ENCODE measurements around the gene SLC12A7.

SLC12A7 gene

GRCh38 chr5:1056611-1057484, 55.0 kb downstream of the SLC12A7 start:
- no peak overlapping the region for H3K27ac ChIP-seq (ENCODE audit: insufficient read depth, low read depth, low read length, poor library complexity, severe bottlenecking)
- no peak overlapping the region for H3K4me3 ChIP-seq (ENCODE audit: insufficient read depth, low read depth, low read length)
- 91 to 92% methylated on average over 27 of the region's 27 CpGs for WGBS, 2 experiments
- no peaks in the 10 kb centered on the region for H3K4me1 ChIP-seq (ENCODE audit: control insufficient read depth, insufficient read depth, low read length)
- H3K9me3 ChIP-seq (ENCODE audit: control insufficient read depth, low read length): no peaks in the 10 kb centered on the region
- H3K27me3 ChIP-seq (ENCODE audit: control insufficient read depth, insufficient read depth, low read length, poor library complexity, severe bottlenecking): no peaks in the 10 kb centered on the region
- peaks cover 18% of the 10 kb centered on the region for H3K36me3 ChIP-seq (ENCODE audit: control insufficient read depth, insufficient read depth, low read length)

GRCh38 chr5:1055896-1056610, 55.8 kb downstream of the SLC12A7 start:
- no peaks in the 10 kb centered on the region for H3K4me1 ChIP-seq (ENCODE audit: control insufficient read depth, insufficient read depth, low read length)
- H3K4me3 ChIP-seq (ENCODE audit: insufficient read depth, low read depth, low read length): no peak overlapping the region
- no peaks in the 10 kb centered on the region for H3K9me3 ChIP-seq (ENCODE audit: control insufficient read depth, low read length)
- no peaks in the 10 kb centered on the region for H3K27me3 ChIP-seq (ENCODE audit: control insufficient read depth, insufficient read depth, low read length, poor library complexity, severe bottlenecking)
- H3K36me3 ChIP-seq (ENCODE audit: control insufficient read depth, insufficient read depth, low read length): peaks cover 18% of the 10 kb centered on the region
- no peak overlapping the region for H3K27ac ChIP-seq (ENCODE audit: insufficient read depth, low read depth, low read length, poor library complexity, severe bottlenecking)
- 94 to 95% methylated on average over 39 of the region's 39 CpGs for WGBS, 2 experiments

- Histone ChIP-seq H3K36me3 (ENCODE audit: control insufficient read depth, insufficient read depth, low read length) (peaks cover 18% of the 10 kb centered on the region), H3K4me1 (ENCODE audit: control insufficient read depth, insufficient read depth, low read length) (no peaks in the 10 kb centered on the region), H3K9me3 (ENCODE audit: control insufficient read depth, low read length) (no peaks in the 10 kb centered on the region), H3K27me3 (ENCODE audit: control insufficient read depth, insufficient read depth, low read length, poor library complexity, severe bottlenecking) (no peaks in the 10 kb centered on the region), H3K4me3 (ENCODE audit: insufficient read depth, low read depth, low read length) (no peak overlapping the region), H3K27ac (ENCODE audit: insufficient read depth, low read depth, low read length, poor library complexity, severe bottlenecking) (no peak overlapping the region)
- WGBS, 2 experiments: 93% methylated on average over 39 of the region's 39 CpGs
Observed at GRCh38 chr5:1054799-1055775, 56.8 kb downstream of the SLC12A7 start.

- 94% methylated on average over 39 of the region's 39 CpGs for WGBS, 2 experiments
- H3K4me1 ChIP-seq (ENCODE audit: control insufficient read depth, insufficient read depth, low read length): no peaks in the 10 kb centered on the region
Observed at GRCh38 chr5:1054018-1054798, 57.7 kb downstream of the SLC12A7 start.

GRCh38 chr5:1053391-1054017, 58.4 kb downstream of the SLC12A7 start:
- Histone ChIP-seq H3K36me3 (ENCODE audit: control insufficient read depth, insufficient read depth, low read length) (peaks cover 11% of the 10 kb centered on the region), H3K27me3 (ENCODE audit: control insufficient read depth, insufficient read depth, low read length, poor library complexity, severe bottlenecking) (no peaks in the 10 kb centered on the region), H3K4me3 (ENCODE audit: insufficient read depth, low read depth, low read length) (no peak overlapping the region), H3K9me3 (ENCODE audit: control insufficient read depth, low read length) (no peaks in the 10 kb centered on the region), H3K4me1 (ENCODE audit: control insufficient read depth, insufficient read depth, low read length) (no peaks in the 10 kb centered on the region), H3K27ac (ENCODE audit: insufficient read depth, low read depth, low read length, poor library complexity, severe bottlenecking) (no peak overlapping the region)
- WGBS, 2 experiments: 95% methylated on average over 32 of the region's 32 CpGs

More at GRCh38 chr5:1054018-1054798, 57.7 kb downstream of the SLC12A7 start:
- no peaks in the 10 kb centered on the region for H3K9me3 ChIP-seq (ENCODE audit: control insufficient read depth, low read length)
- H3K4me3 ChIP-seq (ENCODE audit: insufficient read depth, low read depth, low read length): no peak overlapping the region
- H3K27ac ChIP-seq (ENCODE audit: insufficient read depth, low read depth, low read length, poor library complexity, severe bottlenecking): no peak overlapping the region
- H3K36me3 ChIP-seq (ENCODE audit: control insufficient read depth, insufficient read depth, low read length): peaks cover 14% of the 10 kb centered on the region
- H3K27me3 ChIP-seq (ENCODE audit: control insufficient read depth, insufficient read depth, low read length, poor library complexity, severe bottlenecking): no peaks in the 10 kb centered on the region

GRCh38 chr5:1052641-1053390, 59.0 kb downstream of the SLC12A7 start:
- Histone ChIP-seq H3K36me3 (ENCODE audit: control insufficient read depth, insufficient read depth, low read length) (peaks cover 11% of the 10 kb centered on the region), H3K9me3 (ENCODE audit: control insufficient read depth, low read length) (no peaks in the 10 kb centered on the region)
- WGBS, 2 experiments: 95% methylated on average over 29 of the region's 29 CpGs

GRCh38 chr5:1052076-1052475, 59.8 kb downstream of the SLC12A7 start:
- H3K9me3 ChIP-seq (ENCODE audit: control insufficient read depth, low read length): no peaks in the 10 kb centered on the region
- 94 to 96% methylated on average over 17 of the region's 17 CpGs for WGBS, 2 experiments
- no peak overlapping the region for H3K27ac ChIP-seq (ENCODE audit: insufficient read depth, low read depth, low read length, poor library complexity, severe bottlenecking)
- H3K27me3 ChIP-seq (ENCODE audit: control insufficient read depth, insufficient read depth, low read length, poor library complexity, severe bottlenecking): no peaks in the 10 kb centered on the region
- H3K4me1 ChIP-seq (ENCODE audit: control insufficient read depth, insufficient read depth, low read length): no peaks in the 10 kb centered on the region
- H3K36me3 ChIP-seq (ENCODE audit: control insufficient read depth, insufficient read depth, low read length): peaks cover 6% of the 10 kb centered on the region
- H3K4me3 ChIP-seq (ENCODE audit: insufficient read depth, low read depth, low read length): no peak overlapping the region

More at GRCh38 chr5:1052641-1053390, 59.0 kb downstream of the SLC12A7 start:
- no peak overlapping the region for H3K4me3 ChIP-seq (ENCODE audit: insufficient read depth, low read depth, low read length)
- no peak overlapping the region for H3K27ac ChIP-seq (ENCODE audit: insufficient read depth, low read depth, low read length, poor library complexity, severe bottlenecking)
- H3K27me3 ChIP-seq (ENCODE audit: control insufficient read depth, insufficient read depth, low read length, poor library complexity, severe bottlenecking): no peaks in the 10 kb centered on the region
- H3K4me1 ChIP-seq (ENCODE audit: control insufficient read depth, insufficient read depth, low read length): no peaks in the 10 kb centered on the region

- H3K27me3 ChIP-seq (ENCODE audit: control insufficient read depth, insufficient read depth, low read length, poor library complexity, severe bottlenecking): no peaks in the 10 kb centered on the region
- H3K4me1 ChIP-seq (ENCODE audit: control insufficient read depth, insufficient read depth, low read length): no peaks in the 10 kb centered on the region
- H3K27ac ChIP-seq (ENCODE audit: insufficient read depth, low read depth, low read length, poor library complexity, severe bottlenecking): no peak overlapping the region
- no peak overlapping the region for H3K4me3 ChIP-seq (ENCODE audit: insufficient read depth, low read depth, low read length)
- no peaks in the 10 kb centered on the region for H3K9me3 ChIP-seq (ENCODE audit: control insufficient read depth, low read length)
- peaks cover 6% of the 10 kb centered on the region for H3K36me3 ChIP-seq (ENCODE audit: control insufficient read depth, insufficient read depth, low read length)
- WGBS, 2 experiments: 93 to 94% methylated on average over 16 of the region's 16 CpGs
Observed at GRCh38 chr5:1051366-1051720, 60.5 kb downstream of the SLC12A7 start.
